CD4-positive, alpha-beta T cell treated with Interleukin-15 for 4 hours (primary cell): Measurements from ENCODE around the gene SMAD3.

ENCODE experiments used
- DNase-seq: peaks from one replicate; pipeline ENCODE4 v3.0.0-alpha.2; 2020; ENCODE audit warnings: low spot score

SMAD3 gene

DNA sequence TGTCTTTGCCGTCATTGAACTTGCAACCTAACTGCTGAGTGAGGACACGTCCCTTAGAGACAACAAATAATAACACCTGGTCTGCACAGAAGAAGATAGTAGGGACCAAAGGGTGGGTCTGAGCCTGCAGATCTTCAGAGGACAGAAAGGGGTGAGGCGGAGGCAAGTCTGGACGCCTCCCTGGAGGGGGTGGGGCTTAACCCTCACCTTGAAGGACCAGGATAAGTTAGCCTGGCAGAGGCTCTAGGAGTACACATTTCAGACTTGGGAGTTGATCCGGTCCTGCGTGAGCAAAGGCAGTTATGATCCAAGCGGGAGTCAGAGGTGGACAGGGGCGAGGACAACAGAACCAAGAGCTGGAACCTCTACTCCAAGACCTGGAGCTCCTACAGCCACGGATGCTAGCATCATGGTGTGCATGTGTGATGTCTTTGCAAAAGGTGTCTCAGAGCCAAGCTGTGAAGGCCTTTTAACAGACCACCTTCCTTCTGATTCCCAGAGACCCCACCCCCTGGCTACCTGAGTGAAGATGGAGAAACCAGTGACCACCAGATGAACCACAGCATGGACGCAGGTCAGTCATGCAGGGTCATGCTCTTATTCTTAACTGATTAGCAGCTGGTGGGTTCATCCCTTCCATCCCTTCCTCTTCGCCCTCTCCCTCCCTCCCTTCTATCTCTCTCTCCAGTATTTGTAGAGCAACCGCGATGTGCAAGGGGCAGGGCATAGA, 101.0 kb downstream of the SMAD3 start:
- DNase-seq, result no peak

DNA sequence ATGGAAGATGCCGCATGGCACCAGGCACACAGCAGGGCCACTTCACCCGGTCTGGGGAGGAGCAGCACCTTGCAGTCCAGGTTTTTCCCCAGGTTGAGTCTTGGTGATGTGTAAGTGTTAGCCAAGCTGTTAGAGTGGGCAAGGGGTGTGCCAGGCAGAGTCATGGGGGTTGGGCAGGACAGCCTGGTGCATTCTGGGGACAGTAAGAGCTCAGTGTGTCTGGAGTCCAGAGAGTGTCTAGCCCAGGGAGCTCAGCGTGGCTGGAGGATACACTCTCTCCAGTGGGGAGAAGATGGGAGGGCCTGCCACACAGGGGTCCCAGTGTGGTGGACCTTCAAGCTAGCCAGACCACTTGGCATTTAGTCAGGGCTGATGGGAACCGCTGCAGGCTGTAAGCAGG, 101.7 kb downstream of the SMAD3 start:
- DNase-seq, result no peak

DNA sequence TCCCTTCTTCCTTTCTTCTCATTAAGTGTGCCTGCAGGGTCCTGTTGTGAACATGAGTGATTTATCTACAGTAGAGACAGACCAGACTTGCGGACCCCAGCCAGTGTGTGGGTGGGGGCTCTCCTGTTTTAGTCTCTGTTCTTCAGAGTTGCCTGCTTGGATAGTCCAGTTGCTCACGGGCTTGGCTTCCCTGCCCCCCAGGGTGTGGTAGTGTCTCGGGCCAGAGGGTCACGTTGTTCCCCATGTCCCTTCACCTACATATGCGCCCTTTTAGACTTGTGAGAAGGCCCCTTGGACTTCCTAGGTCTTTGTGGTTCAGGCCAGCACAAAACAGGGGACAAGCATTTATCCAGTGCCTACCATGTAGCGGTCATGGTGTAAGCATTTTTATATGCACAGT, 103.3 kb downstream of the SMAD3 start:
- DNase-seq, result no peak

- no peak for DNase-seq
Observed at GRCh38 chr15:67170143-67170925, 104.9 kb downstream of the SMAD3 start.

GRCh38 chr15:67171471-67171870, 106.1 kb downstream of the SMAD3 start:
- DNase-seq, result no peak

GRCh38 chr15:67172172-67172571, 106.8 kb downstream of the SMAD3 start:
- no peak for DNase-seq

GRCh38 chr15:67173005-67173404, 107.6 kb downstream of the SMAD3 start:
- no peak for DNase-seq

GRCh38 chr15:67173786-67174185, 108.4 kb downstream of the SMAD3 start:
- DNase-seq, result no peak

DNA sequence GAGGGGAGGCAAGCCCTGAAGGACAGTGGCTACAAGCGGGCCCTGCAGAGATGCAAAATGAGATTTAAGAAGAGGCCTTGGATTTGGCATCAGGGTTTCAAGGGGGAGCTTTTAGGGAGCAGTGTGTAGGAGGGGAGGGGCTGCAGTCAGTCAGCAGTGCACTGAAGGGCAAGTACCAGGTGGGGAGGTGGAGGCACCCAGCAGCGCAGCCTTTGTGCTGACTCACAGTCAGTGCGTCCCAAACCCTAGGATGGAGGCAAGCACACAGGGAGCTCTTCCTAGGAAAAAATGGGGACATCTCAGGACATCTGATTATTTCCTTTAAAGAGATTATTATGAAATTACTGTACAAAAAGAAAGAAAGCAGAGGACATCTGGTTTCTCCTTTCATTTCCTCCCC, 109.0 kb downstream of the SMAD3 start:
- DNase-seq, result no peak

- DNase-seq, result no peak
Observed at GRCh38 chr15:67174864-67175573, 109.6 kb downstream of the SMAD3 start.

- DNase-seq, result no peak
Observed at GRCh38 chr15:67175643-67176071, 110.3 kb downstream of the SMAD3 start.

GRCh38 chr15:67176195-67176971, 111.0 kb downstream of the SMAD3 start:
- DNase-seq, result no peak

- DNase-seq, result no peak
Observed at GRCh38 chr15:67177752-67178151, 112.3 kb downstream of the SMAD3 start.

GRCh38 chr15:67178569-67179210, 113.3 kb downstream of the SMAD3 start:
- no peak for DNase-seq

GRCh38 chr15:67179411-67179995, 114.1 kb downstream of the SMAD3 start:
- no peak for DNase-seq

GRCh38 chr15:67180035-67180434, 114.6 kb downstream of the SMAD3 start:
- DNase-seq, result no peak

DNA sequence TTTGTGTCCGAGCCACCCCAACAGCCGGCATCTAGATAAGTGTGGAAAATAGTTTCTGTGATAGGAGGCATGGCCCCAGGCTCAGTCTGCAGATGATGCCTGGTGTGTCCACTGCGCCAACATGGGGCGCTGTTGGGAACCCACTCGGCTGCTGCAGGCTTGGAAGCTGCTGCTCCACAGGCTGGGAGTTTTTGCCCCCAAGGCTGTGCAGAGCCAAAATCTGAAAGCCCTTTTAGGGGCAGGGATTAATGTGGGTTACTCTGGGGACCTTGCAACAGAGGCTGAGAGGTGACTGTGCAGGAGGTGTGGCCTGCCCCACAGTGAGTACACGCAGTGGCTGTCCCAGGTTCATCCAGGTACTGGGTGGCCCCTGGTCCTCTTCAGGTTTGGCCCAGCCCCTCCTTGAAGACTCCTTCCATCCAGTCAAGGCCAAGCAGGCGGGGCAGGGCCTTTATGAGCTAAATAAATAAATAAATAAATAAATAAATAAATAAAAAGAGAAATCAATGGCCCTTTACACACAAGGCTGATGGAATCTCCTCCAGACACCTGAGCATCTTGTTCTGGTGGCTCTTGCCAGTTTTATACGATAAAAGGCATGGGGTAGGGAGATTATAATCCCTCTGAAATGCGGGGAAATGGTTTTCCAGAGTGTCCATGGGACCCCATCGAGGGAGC, 115.3 kb downstream of the SMAD3 start:
- no peak for DNase-seq

DNA sequence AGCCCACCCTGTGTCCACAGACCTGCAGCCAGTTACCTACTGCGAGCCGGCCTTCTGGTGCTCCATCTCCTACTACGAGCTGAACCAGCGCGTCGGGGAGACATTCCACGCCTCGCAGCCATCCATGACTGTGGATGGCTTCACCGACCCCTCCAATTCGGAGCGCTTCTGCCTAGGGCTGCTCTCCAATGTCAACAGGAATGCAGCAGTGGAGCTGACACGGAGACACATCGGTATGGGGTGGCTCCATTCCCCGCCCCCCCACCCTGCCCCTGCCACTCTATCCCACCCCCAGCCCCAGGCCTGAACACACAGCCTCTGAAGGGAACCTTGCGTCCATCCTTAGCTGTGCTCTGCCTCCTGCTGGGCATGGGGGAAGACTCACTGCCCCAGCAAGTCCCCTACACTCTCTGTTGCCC, 115.8 kb downstream of the SMAD3 start:
- DNase-seq, result no peak

DNA sequence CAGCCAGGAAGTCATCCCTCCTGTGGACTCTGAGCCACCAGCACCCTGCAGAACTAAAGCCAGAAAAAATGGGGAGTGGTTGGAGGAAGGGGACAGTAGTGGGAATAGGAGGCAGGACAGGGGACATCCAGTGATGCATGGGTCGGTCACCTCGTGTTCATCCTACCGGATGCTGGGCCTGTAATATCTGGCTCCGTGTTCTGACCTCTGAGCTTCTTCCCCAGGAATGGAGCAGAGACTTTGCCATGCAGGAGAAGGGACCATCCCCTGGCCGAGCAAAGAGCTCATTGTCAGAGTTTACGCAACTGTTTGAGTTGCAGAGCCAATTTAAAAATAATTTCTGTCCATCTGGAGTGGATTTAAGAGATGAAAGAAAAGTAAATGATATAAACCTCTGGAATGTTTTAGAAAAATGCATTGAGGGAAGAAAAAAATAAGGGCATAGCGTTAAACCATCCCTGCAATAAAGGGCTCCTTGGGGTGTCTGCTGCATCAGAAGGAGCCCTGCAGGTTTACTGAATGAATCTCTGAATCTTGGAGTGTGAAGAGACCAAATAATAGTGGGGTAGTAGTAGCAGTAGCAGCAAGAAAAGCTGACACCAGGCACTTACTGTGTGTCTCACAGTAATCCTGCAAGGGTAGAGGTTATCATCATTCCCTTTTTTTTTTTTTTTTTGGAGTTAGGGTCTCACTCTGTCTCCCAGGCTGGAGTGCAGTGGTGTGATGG, 118.2 kb downstream of the SMAD3 start:
- no peak for DNase-seq
